Astrocyte (in vitro differentiated cells and primary cell): ENCODE data around the gene PSME4.

ENCODE experiments used
- EZH2 ChIP-seq: IDR thresholded peaks from 2 replicates; pipeline ENCODE4 v1.6.1; 2012; ENCODE audit warnings: mild to moderate bottlenecking, low read length, inconsistent platforms; ENCODE audit not compliant: insufficient read depth
- TF ChIP-seq, protein P1 (sequence below): IDR thresholded peaks from 2 replicates; pipeline ENCODE4 v1.5.1; 2011; ENCODE audit warnings: low read depth, mild to moderate bottlenecking, inconsistent platforms, low read length, moderate library complexity; ENCODE audit not compliant: insufficient read depth

DNA sequence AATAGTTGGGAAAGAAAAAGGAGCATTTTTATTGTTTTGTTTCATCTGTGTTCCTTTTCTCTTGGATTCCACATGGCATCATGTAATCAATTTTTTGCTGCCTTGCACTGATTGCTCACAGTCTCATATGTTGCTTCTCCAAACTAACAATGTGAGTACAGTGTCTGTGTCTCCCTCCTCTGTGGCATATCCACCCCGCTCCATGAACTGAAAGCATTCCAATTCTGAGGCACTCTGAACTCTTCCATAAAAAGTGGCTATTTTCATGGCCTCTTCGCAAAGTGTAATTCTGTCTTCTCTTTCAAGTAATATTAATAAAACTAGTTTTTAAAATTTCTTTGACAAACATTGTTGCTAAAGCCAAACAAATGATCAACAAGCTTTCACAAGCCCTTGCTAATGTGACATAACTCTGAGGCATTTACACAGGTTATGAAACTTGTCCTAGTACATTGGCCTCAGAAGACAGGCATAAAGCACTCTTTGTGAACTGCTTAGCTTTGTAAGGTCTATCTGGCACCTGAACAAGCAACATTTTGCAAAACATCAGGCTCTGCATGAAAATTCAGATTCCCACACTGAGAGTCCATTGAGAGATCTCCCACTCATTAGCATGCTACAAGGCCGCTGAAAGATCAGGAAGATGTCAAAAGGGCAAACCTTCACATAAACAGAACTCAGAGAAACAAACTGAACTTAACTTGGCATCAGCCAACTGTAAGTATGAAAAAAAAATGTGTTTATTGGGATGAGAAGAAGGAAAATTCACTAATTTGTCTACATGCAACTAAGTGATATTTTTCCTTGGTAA lies 144.0 kb downstream of the PSME4 start:
- TF ChIP-seq, protein P1, sequence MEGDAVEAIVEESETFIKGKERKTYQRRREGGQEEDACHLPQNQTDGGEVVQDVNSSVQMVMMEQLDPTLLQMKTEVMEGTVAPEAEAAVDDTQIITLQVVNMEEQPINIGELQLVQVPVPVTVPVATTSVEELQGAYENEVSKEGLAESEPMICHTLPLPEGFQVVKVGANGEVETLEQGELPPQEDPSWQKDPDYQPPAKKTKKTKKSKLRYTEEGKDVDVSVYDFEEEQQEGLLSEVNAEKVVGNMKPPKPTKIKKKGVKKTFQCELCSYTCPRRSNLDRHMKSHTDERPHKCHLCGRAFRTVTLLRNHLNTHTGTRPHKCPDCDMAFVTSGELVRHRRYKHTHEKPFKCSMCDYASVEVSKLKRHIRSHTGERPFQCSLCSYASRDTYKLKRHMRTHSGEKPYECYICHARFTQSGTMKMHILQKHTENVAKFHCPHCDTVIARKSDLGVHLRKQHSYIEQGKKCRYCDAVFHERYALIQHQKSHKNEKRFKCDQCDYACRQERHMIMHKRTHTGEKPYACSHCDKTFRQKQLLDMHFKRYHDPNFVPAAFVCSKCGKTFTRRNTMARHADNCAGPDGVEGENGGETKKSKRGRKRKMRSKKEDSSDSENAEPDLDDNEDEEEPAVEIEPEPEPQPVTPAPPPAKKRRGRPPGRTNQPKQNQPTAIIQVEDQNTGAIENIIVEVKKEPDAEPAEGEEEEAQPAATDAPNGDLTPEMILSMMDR = no peak
- TF ChIP-seq EZH2 = no peak
